ENCODE results near the gene STX10. TPM values are rescaled to one million over a fixed set of nuclear protein-coding genes. Genes with fewer than 3 reads are reported as not detected.

STX10 gene, protein sequence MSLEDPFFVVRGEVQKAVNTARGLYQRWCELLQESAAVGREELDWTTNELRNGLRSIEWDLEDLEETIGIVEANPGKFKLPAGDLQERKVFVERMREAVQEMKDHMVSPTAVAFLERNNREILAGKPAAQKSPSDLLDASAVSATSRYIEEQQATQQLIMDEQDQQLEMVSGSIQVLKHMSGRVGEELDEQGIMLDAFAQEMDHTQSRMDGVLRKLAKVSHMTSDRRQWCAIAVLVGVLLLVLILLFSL
- total RNA-seq (2022; extraction: Qiagen RNA extraction), result 41.0 to 54.7 TPM (median 52.0 TPM) in 5 replicates

DNA sequence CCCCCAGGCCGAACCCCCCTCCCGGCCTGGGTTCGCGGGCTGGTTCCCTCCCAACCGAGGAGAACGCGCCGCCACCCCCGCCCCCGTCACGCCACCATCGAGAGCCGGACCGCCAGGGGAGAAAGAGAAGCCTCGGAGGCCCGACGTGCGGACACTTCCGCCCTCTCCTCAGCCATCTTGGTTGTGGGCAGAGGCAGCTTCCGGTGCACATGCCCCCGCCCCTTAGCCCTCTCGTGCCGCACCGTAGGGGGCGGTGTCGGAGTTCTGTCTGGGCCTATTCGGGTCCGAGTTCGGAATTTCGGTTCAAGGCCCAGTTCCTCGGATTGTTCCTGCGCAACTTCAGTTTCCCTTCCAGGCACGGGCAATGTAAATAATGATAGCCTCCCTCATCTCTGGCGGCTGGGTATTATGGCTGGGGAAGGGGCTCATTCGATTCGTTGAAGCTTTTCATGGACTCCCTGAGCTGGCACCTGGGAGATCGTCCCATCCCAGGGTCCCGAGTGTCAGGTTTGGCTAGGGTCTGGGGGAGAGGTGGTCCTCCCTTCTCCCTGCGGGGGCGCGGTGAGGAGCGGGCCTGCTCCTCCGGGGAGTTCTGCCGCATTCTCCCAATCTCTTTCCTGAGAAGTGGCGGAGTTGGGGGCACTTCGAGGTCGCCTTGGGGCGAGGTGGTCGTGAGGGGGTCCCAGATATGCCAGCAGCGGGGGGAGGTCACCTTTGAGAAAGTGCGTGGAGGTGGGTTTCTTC lies at the start of gene STX10, which contains the start of gene IER2:
STX10 (minus strand) TSS at position 189 of the 744 bp plus-strand sequence. CDS start 202 bp downstream, outside the sequence.
IER2 (plus strand) TSS at position 225 of the 744 bp plus-strand sequence. CDS start 2,776 bp downstream, outside the sequence.

DNA sequence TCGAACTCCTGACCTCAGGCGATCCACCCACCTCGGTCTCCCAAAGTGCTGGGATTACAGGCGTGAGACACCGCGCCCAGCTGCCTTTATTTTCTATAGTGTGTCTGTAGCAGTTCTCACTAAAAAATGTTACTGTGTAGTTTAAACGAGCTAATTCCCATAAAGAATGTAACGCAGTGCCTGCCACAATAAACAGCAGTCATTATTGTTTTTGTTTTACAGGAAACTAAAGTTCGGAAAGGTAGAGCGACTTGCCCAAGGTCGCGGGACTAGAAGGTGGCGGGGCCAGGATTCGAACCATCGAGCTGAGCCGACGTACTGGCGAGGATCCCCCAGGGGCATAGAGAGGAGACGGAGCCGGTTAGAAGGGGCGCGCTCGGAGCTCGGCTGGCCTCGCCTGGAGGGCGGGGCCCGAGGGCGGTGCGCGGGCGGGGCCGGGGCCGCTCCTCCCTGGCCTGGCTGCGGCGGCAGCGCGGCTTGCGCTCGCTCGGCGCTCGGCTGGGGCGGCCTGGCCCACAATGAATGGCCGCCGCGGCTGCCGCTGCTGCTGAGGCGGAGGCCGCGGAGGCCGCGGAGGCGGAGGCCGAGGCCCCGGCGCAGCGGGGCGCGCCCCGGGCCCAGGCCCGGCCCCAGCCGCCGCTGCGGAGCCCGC lies 32.3 kb downstream of the STX10 start, which contains the start of gene NACC1:
NACC1 (plus strand) TSS at position 493 of the 652 bp plus-strand sequence. CDS start 16,944 bp downstream, outside the sequence.

DNA sequence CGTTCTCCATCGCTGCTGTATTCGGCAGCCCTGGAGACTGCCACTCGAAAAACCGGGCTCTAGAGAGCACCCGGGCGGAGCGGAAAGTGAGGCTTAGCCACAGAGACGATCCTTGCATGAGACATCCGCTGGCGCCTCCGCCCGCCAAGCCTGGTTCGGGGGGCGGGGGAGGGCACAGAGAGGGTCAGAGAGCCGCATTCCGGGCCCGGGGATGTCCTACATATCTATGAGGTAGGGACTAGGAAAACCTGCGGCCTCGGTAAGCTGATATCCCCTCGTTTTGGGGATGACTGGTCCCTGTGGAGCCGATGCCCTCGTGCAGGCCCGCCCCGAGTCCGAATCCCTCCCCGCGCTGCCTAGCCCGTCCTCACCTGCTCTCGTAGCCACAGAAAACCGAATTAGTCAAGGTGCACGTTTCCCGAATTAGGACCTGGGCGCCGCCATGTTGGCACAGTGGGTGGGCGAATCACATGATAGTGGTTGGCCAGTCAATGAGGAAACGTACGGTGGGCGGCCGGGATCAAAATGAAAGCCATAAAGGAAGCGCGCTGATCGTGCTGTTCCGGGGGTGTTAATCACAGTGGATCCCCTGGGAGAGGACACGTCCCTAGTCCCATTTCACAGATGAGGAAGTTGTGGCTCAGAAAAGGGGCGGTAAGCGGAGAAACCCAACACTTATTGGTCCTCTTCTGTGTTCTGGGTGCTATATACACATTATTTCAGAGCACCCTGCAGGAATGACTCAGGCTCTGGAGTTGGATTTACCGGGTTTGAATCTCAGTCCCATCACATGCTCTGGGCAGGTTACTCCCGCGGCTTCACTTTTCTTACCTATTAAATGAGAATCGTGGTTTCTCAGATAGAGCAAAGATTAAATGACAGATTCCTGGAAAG lies 33.6 kb downstream of the STX10 start, which contains the start of gene TRMT1:
TRMT1 (minus strand) TSS at position 459 of the 894 bp plus-strand sequence; CDS start at position 118, 341 bp downstream.

GRCh38 chr19:13102666-13103580 lies 47.3 kb downstream of the STX10 start, which contains the start of gene LYL1:
Gene LYL1, minus strand, starts transcription at chr19:13102858. Its CDS starts 1,687 bp downstream, at chr19:13101171.

Other genes with a start within 250 kb of the STX10 start
- gene SYCE2, start 231.1 kb downstream of the STX10 start, total RNA-seq (2022; extraction: Qiagen RNA extraction), result 0.18 to 0.65 TPM (median 0.44 TPM) in 5 replicates
- 66.6 to 76.5 TPM (median 69.3 TPM) in 5 replicates for gene FARSA, start 216.7 kb downstream of the STX10 start, total RNA-seq (2022; extraction: Qiagen RNA extraction)
- gene CALR, start 211.8 kb downstream of the STX10 start, total RNA-seq (2022; extraction: Qiagen RNA extraction), result 488 to 572 TPM (median 509 TPM) in 5 replicates
- gene RAD23A, start 204.5 kb downstream of the STX10 start, total RNA-seq (2022; extraction: Qiagen RNA extraction), result 74.5 to 80.5 TPM (median 76.9 TPM) in 5 replicates
- gene GADD45GIP1, start 193.2 kb downstream of the STX10 start, total RNA-seq (2022; extraction: Qiagen RNA extraction), result 26.3 to 58.4 TPM (median 52.1 TPM) in 5 replicates
- gene DAND5, start 180.8 kb downstream of the STX10 start, total RNA-seq (2022; extraction: Qiagen RNA extraction), result 0.07 TPM in 1 of 5 replicates, not detected in the others
- 2.7 to 4.4 TPM (median 4.3 TPM) in 5 replicates for gene NFIX, start 154.9 kb downstream of the STX10 start, total RNA-seq (2022; extraction: Qiagen RNA extraction)
- gene LYL1, start 47.5 kb downstream of the STX10 start, total RNA-seq (2022; extraction: Qiagen RNA extraction), result 0.67 to 1.1 TPM (median 0.71 TPM) in 5 replicates
- gene TRMT1, start 33.6 kb downstream of the STX10 start, total RNA-seq (2022; extraction: Qiagen RNA extraction), result 34.8 to 42.7 TPM (median 36.4 TPM) in 5 replicates
- gene NACC1, start 32.1 kb downstream of the STX10 start, total RNA-seq (2022; extraction: Qiagen RNA extraction), result 29.0 to 39.7 TPM (median 38.2 TPM) in 5 replicates
- gene IER2, start within 50 bp of the STX10 start, total RNA-seq (2022; extraction: Qiagen RNA extraction), result 32.1 to 46.5 TPM (median 41.5 TPM) in 5 replicates

Measured in A549 treated with Hydrocortisone at 1 μM for 4 hours (cell line).